GM23338 (cell line): Measurements from ENCODE around the gene DUSP3. TPM values are rescaled to one million over a fixed set of nuclear protein-coding genes. Genes with fewer than 3 reads are reported as not detected.

ENCODE experiments used
- ATAC-seq: fragments of 200-7000 bp; cut with Tn5 transposase; 3 replicates; pipeline ENCODE4 v1.9.1; 2020
- DNase-seq: peaks from one replicate; pipeline ENCODE4 v3.0.0-alpha.2; 2015; ENCODE audit warnings: low spot score
- H2AFZ ChIP-seq: fragments of 200-600 bp; sonication (generic); 2 replicates; pipeline ENCODE4 v1.8.0; 2016; ENCODE audit warnings: antibody characterized with exemption, mild to moderate bottlenecking, moderate library complexity
- H3F3A ChIP-seq: fragments of 200-600 bp; sonication (generic); replicated peaks from 2 replicates; pipeline ENCODE4 v1.8.0; 2017; ENCODE audit warnings: antibody characterized with exemption, mixed run types, low read depth
- H3K27ac ChIP-seq: fragments of 200-600 bp; sonication (generic); 2 replicates; pipeline ENCODE4 v1.6.1; 2016; ENCODE audit warnings: low read depth
- H3K27me3 ChIP-seq: fragments of 200-600 bp; sonication (generic); 2 replicates; pipeline ENCODE4 v1.8.0; 2016; ENCODE audit warnings: mild to moderate bottlenecking, mixed run types, moderate library complexity; ENCODE audit not compliant: insufficient read depth
- H3K36me3 ChIP-seq: fragments of 200-600 bp; sonication (generic); 2 replicates; pipeline ENCODE4 v1.8.0; 2016; ENCODE audit warnings: mild to moderate bottlenecking; ENCODE audit not compliant: insufficient read depth
- H3K4me1 ChIP-seq: fragments of 200-600 bp; sonication (generic); 2 replicates; pipeline ENCODE4 v1.8.0; 2016; ENCODE audit warnings: mild to moderate bottlenecking, moderate library complexity; ENCODE audit not compliant: insufficient read depth
- H3K4me2 ChIP-seq: fragments of 200-600 bp; sonication (generic); 2 replicates; pipeline ENCODE4 v1.7.1; 2017; ENCODE audit warnings: mixed run types
- H3K4me3 ChIP-seq: fragments of 200-600 bp; sonication (generic); 2 replicates; pipeline ENCODE4 v1.6.1; 2016; ENCODE audit warnings: mixed run types
- H3K79me2 ChIP-seq: fragments of 200-600 bp; sonication (generic); replicated peaks from 2 replicates; pipeline ENCODE4 v1.8.0; 2017; ENCODE audit warnings: mild to moderate bottlenecking; ENCODE audit not compliant: insufficient read depth
- H3K9me2 ChIP-seq: fragments of 200-600 bp; sonication (generic); 2 replicates; pipeline ENCODE4 v1.8.0; 2017; ENCODE audit not compliant: insufficient read depth
- H4K20me1 ChIP-seq: fragments of 200-600 bp; sonication (generic); replicated peaks from 2 replicates; pipeline ENCODE4 v1.8.0; 2017; ENCODE audit warnings: mild to moderate bottlenecking; ENCODE audit not compliant: insufficient read depth
- H3K27ac Mint-ChIP-seq: 2 replicates; pipeline ENCODE4 v1.8.0; 2020; ENCODE audit warnings: inconsistent platforms, mild to moderate bottlenecking, moderate library complexity, mixed read lengths
- H3K27me3 Mint-ChIP-seq: 3 replicates; pipeline ENCODE4 v1.8.0; 2022; ENCODE audit warnings: low read depth, mild to moderate bottlenecking, moderate library complexity, mixed read lengths, inconsistent platforms; ENCODE audit not compliant: insufficient read depth, poor library complexity
- H3K36me3 Mint-ChIP-seq: 3 replicates; pipeline ENCODE4 v1.8.0; 2021; ENCODE audit warnings: low read depth, mild to moderate bottlenecking, inconsistent platforms, moderate library complexity, mixed read lengths
- H3K4me1 Mint-ChIP-seq: 3 replicates; pipeline ENCODE4 v1.8.0; 2020; ENCODE audit warnings: mild to moderate bottlenecking, inconsistent platforms, mixed read lengths
- H3K4me3 Mint-ChIP-seq: 3 replicates; pipeline ENCODE4 v1.8.0; 2021; ENCODE audit warnings: moderate library complexity, mild to moderate bottlenecking, inconsistent platforms, mixed read lengths
- H3K9me3 Mint-ChIP-seq: 3 replicates; pipeline ENCODE4 v1.8.0; 2020; ENCODE audit warnings: moderate library complexity, mild to moderate bottlenecking, inconsistent platforms, mixed read lengths
- CREB1 ChIP-seq: fragments of 250-450 bp; sonication (Bioruptor Pico); IDR thresholded peaks from 2 replicates; pipeline ENCODE4 v1.5.0; 2020; ENCODE audit warnings: low read depth, mild to moderate bottlenecking, moderate library complexity
- JUNB ChIP-seq: IDR thresholded peaks from one replicate; pipeline ENCODE4 v1.6.1; 2016; ENCODE audit warnings: antibody characterized with exemption; ENCODE audit not compliant: unreplicated experiment
- NANOG ChIP-seq: IDR thresholded peaks from 2 replicates; pipeline ENCODE4 v1.6.1; 2016; ENCODE audit warnings: antibody characterized with exemption, borderline replicate concordance
- STAT1 ChIP-seq: IDR thresholded peaks from one replicate; pipeline ENCODE4 v1.6.1; 2016; ENCODE audit warnings: antibody characterized with exemption; ENCODE audit not compliant: unreplicated experiment
- ZNF114 ChIP-seq: fragments of 250-450 bp; sonication (Bioruptor Pico); IDR thresholded peaks from 2 replicates; pipeline ENCODE4 v1.5.0; 2020; ENCODE audit warnings: mild to moderate bottlenecking, moderate library complexity
- ZNF331 ChIP-seq: fragments of 250-450 bp; sonication (Bioruptor Pico); IDR thresholded peaks from 2 replicates; pipeline ENCODE4 v1.5.0; 2020; ENCODE audit warnings: low read depth, mild to moderate bottlenecking, moderate library complexity
- ZNF462 ChIP-seq: fragments of 250-450 bp; sonication (Bioruptor Pico); IDR thresholded peaks from 2 replicates; pipeline ENCODE4 v1.5.0; 2020; ENCODE audit warnings: mild to moderate bottlenecking, moderate library complexity
- polyA plus RNA-seq: library from polyadenylated mRNA; unstranded; fragments of >200 nt; fragmentation: Nextera tagmentation; extraction: Ambion mirVana; gene quantifications from 2 replicates; pipeline ENCODE4 v1.2.1, GENCODE V29; 2016
- total RNA-seq: library from RNA; depleted of rRNA; stranded (reverse); fragments of >200 nt; shearing (Covaris generic); gene quantifications from 2 replicates; pipeline ENCODE4 v1.2.3, GENCODE V29; 2014
- TF ChIP-seq, protein P1 (sequence below), 2 experiments: fragments of 200-600 bp in 1 of 2; sonication (generic) in 1 of 2; conservative IDR thresholded peaks; 2 replicates each; pipeline versions ENCODE4 v1.5.1 to v1.6.1; 2016 to 2017; ENCODE audit warnings: antibody characterized with exemption in 2 of 2, low read depth in 2 of 2, mild to moderate bottlenecking in 2 of 2, moderate library complexity in 1 of 2
- TF ChIP-seq, protein P2 (sequence below): IDR thresholded peaks from 2 replicates; pipeline ENCODE4 v1.6.1; 2016; ENCODE audit warnings: antibody characterized with exemption
- TF ChIP-seq, protein P3 (sequence below): IDR thresholded peaks from one replicate; pipeline ENCODE4 v1.6.1; 2018; ENCODE audit warnings: antibody characterized with exemption; ENCODE audit not compliant: unreplicated experiment

Gene DUSP3
- total and polyA plus RNA-seq, 2 experiments from 2014 or later: 14.7 to 22.1 TPM

DNA sequence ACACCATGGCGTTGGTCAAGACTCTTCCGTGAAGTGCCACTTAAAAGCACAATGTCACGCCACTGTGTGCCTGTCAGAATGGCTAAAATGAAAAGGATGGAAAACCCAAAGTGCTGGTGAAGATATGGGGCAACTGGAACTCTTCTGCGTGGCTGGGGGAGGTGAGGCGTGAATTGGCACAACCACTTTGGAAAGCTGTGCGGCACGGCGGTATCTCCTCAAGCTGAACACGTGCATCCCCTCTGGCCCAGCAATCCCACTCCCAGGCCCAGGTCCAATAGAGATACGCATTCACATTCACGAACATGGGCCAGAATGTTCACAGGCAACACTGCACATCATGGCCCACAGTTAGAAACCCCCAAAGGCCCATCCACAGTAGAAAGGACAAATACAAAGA lies 8.9 kb downstream of the DUSP3 start:
- Mint-ChIP-seq H3K4me3 (no peak overlapping the region), H3K36me3 (peaks cover 37% of the 10 kb centered on the region), H3K9me3 (no peaks in the 10 kb centered on the region), H3K27ac (no peak overlapping the region), H3K27me3 (peaks cover 5% of the 10 kb centered on the region), H3K4me1 (no peaks in the 10 kb centered on the region)
- DNase-seq (no peak), ATAC-seq (no peak)
- 0 out of 2 replicates have a peak, but pooled peaks cover 5% of the 10 kb centered on the region for H3K36me3 ChIP-seq
- TF ChIP-seq JUNB (no peak), ZNF114 (CRISPR knock-in tag) (no peak), ZNF462 (CRISPR knock-in tag) (no peak)
- H3K27me3 ChIP-seq: no peaks in the 10 kb centered on the region
- no peak overlapping the region for H3K4me2 ChIP-seq
- no peaks in the 10 kb centered on the region for H3K4me1 ChIP-seq
- no peaks in the 10 kb centered on the region for H3K9me2 ChIP-seq
- no peaks in the 10 kb centered on the region for H3F3A ChIP-seq
- no peak overlapping the region for H3K4me3 ChIP-seq
- H3K79me2 ChIP-seq: no peaks in the 10 kb centered on the region
- H2AFZ ChIP-seq: no peak overlapping the region
- no peak overlapping the region for H3K27ac ChIP-seq
- H4K20me1 ChIP-seq: no peaks in the 10 kb centered on the region

- H2AFZ ChIP-seq: no peak overlapping the region
- H3K27ac ChIP-seq: no peak overlapping the region
- Mint-ChIP-seq H3K36me3 (peaks cover 37% of the 10 kb centered on the region), H3K9me3 (no peaks in the 10 kb centered on the region), H3K4me3 (no peak overlapping the region), H3K4me1 (no peaks in the 10 kb centered on the region), H3K27me3 (peaks cover 5% of the 10 kb centered on the region), H3K27ac (no peak overlapping the region)
- H3K4me2 ChIP-seq: no peak overlapping the region
- H3K36me3 ChIP-seq: 0 out of 2 replicates have a peak, but pooled peaks cover 5% of the 10 kb centered on the region
- no peaks in the 10 kb centered on the region for H3K79me2 ChIP-seq
- H3K4me3 ChIP-seq: no peak overlapping the region
- no peaks in the 10 kb centered on the region for H3K27me3 ChIP-seq
- no peaks in the 10 kb centered on the region for H4K20me1 ChIP-seq
- H3F3A ChIP-seq: no peaks in the 10 kb centered on the region
- ATAC-seq: no peak
- no peak for DNase-seq
- no peaks in the 10 kb centered on the region for H3K4me1 ChIP-seq
- no peaks in the 10 kb centered on the region for H3K9me2 ChIP-seq
- TF ChIP-seq NANOG (no peak), STAT1 (no peak), CREB1 (CRISPR knock-in tag) (no peak), ZNF114 (CRISPR knock-in tag) (no peak), ZNF331 (no peak)
- TF ChIP-seq, protein P1, sequence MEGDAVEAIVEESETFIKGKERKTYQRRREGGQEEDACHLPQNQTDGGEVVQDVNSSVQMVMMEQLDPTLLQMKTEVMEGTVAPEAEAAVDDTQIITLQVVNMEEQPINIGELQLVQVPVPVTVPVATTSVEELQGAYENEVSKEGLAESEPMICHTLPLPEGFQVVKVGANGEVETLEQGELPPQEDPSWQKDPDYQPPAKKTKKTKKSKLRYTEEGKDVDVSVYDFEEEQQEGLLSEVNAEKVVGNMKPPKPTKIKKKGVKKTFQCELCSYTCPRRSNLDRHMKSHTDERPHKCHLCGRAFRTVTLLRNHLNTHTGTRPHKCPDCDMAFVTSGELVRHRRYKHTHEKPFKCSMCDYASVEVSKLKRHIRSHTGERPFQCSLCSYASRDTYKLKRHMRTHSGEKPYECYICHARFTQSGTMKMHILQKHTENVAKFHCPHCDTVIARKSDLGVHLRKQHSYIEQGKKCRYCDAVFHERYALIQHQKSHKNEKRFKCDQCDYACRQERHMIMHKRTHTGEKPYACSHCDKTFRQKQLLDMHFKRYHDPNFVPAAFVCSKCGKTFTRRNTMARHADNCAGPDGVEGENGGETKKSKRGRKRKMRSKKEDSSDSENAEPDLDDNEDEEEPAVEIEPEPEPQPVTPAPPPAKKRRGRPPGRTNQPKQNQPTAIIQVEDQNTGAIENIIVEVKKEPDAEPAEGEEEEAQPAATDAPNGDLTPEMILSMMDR (conservative IDR thresholded peaks at IDR 0.05; ENCODE audit: low read depth in 2 of 2): no peak
- TF ChIP-seq, protein P2, sequence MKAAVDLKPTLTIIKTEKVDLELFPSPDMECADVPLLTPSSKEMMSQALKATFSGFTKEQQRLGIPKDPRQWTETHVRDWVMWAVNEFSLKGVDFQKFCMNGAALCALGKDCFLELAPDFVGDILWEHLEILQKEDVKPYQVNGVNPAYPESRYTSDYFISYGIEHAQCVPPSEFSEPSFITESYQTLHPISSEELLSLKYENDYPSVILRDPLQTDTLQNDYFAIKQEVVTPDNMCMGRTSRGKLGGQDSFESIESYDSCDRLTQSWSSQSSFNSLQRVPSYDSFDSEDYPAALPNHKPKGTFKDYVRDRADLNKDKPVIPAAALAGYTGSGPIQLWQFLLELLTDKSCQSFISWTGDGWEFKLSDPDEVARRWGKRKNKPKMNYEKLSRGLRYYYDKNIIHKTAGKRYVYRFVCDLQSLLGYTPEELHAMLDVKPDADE: no peak
- TF ChIP-seq, protein P3, sequence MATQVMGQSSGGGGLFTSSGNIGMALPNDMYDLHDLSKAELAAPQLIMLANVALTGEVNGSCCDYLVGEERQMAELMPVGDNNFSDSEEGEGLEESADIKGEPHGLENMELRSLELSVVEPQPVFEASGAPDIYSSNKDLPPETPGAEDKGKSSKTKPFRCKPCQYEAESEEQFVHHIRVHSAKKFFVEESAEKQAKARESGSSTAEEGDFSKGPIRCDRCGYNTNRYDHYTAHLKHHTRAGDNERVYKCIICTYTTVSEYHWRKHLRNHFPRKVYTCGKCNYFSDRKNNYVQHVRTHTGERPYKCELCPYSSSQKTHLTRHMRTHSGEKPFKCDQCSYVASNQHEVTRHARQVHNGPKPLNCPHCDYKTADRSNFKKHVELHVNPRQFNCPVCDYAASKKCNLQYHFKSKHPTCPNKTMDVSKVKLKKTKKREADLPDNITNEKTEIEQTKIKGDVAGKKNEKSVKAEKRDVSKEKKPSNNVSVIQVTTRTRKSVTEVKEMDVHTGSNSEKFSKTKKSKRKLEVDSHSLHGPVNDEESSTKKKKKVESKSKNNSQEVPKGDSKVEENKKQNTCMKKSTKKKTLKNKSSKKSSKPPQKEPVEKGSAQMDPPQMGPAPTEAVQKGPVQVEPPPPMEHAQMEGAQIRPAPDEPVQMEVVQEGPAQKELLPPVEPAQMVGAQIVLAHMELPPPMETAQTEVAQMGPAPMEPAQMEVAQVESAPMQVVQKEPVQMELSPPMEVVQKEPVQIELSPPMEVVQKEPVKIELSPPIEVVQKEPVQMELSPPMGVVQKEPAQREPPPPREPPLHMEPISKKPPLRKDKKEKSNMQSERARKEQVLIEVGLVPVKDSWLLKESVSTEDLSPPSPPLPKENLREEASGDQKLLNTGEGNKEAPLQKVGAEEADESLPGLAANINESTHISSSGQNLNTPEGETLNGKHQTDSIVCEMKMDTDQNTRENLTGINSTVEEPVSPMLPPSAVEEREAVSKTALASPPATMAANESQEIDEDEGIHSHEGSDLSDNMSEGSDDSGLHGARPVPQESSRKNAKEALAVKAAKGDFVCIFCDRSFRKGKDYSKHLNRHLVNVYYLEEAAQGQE: no peak
Observed at GRCh38 chr17:43769426-43769825, 9.4 kb downstream of the DUSP3 start.
